HFF-Myc (cell line): ENCODE data around the gene HSPB7.

ENCODE experiments used
- DNase-seq: peaks from one replicate; pipeline ENCODE4 v3.0.0-alpha.2; 2011; ENCODE audit warnings: low read depth; ENCODE audit errors: extremely low read depth
- H3K4me3 ChIP-seq: replicated peaks from 2 replicates; pipeline ENCODE4 v1.5.1; 2011; ENCODE audit warnings: low read depth, mild to moderate bottlenecking, control low read depth, low read length
- CTCF ChIP-seq: IDR thresholded peaks from 2 replicates; pipeline ENCODE4 v1.5.1; 2012; ENCODE audit warnings: mild to moderate bottlenecking, low read depth, low read length, control low read depth; ENCODE audit errors: missing control alignments

Gene HSPB7

GRCh38 chr1:16017461-16018303 is at the start of gene HSPB7:
Gene HSPB7 (minus strand): TSS chr1:16018043. CDS start chr1:16017963, 80 bp downstream.
- no peak for TF ChIP-seq CTCF
- DNase-seq: no peak
- H3K4me3 ChIP-seq: no peak within 1 kb of the TSS

GRCh38 chr1:16067127-16067768 is 49.4 kb upstream of the HSPB7 start:
- DNase-seq: no peak
- H3K4me3 ChIP-seq: no peak overlapping the region

GRCh38 chr1:16066245-16066644 is 48.4 kb upstream of the HSPB7 start:
- DNase-seq: no peak
- TF ChIP-seq CTCF: no peak
- H3K4me3 ChIP-seq: no peak overlapping the region

More at GRCh38 chr1:16067127-16067768, 49.4 kb upstream of the HSPB7 start:
- no peak for TF ChIP-seq CTCF

- H3K4me3 ChIP-seq: no peak overlapping the region
- no peak for DNase-seq
- TF ChIP-seq CTCF: no peak
Measured at GRCh38 chr1:16065269-16065576, 47.4 kb upstream of the HSPB7 start.

- H3K4me3 ChIP-seq: no peak overlapping the region
- DNase-seq: no peak
- no peak for TF ChIP-seq CTCF
Measured at GRCh38 chr1:16064536-16065268, 46.9 kb upstream of the HSPB7 start.

- H3K4me3 ChIP-seq: no peak overlapping the region
- DNase-seq: no peak
- no peak for TF ChIP-seq CTCF
Measured at GRCh38 chr1:16063921-16064320, 46.1 kb upstream of the HSPB7 start.
